Vagina (tissue), 2 donors: ENCODE measurements around the gene SLC16A10.

Source experiments
- CTCF ChIP-seq, 3 experiments: fragments of 450-650 bp in 2 of 3; fragments of 200-600 bp in 1 of 3; sonication (generic) in 1 of 3; IDR thresholded peaks; one replicate each; pipeline ENCODE4 v1.5.1; 2017 to 2019; ENCODE audit warnings: antibody characterized with exemption in 3 of 3, mild to moderate bottlenecking in 2 of 3, moderate library complexity in 2 of 3
- POLR2A ChIP-seq, 2 donors: fragments of 450-650 bp; IDR thresholded peaks; one replicate each; pipeline ENCODE4 v1.6.1; 2017; ENCODE audit warnings: antibody characterized with exemption in 2 of 2, mild to moderate bottlenecking in 2 of 2, moderate library complexity in 2 of 2

DNA sequence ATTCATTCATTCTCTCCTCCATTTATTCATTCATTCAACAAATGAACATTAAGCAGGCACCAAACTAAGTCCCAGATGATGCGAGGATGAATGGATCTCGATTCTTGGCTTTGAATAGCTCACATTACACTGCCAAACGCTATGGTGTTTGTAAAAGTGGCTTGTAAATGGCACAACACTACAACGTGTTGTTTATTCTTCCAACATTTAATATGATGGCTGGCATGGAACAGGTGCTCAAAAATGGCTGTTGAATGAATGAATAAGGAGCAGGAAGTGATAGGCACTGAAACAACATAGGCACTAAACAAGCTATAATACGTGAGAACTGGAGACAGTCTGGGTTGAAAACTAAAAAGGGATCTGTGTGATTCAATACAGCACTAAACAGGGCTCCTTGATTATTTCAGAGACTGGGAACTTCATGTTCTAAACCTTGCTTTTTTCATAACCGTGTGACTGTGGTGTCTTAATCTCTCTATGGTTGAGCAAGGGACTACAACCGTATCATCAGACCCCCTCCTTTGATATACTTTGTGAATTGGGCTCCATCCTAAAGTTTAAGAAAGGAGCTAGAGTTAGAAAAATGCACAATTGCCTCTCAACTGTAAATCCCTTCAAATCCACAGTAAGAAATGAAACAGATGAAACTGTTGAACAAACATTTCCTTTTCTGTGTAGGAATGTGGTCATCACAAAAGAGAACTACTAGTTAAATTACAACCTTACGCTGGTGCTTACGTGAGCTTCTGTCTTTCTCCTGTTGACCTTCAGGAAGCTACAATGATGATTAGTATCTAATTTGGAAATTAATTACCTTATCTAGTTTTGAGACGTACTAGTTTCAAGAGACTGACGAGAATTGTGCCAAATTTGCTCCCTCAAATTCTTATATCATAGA lies 16.9 kb upstream of the SLC16A10 start:
- TF ChIP-seq CTCF (IDR thresholded peaks at IDR 0.05) (no peak), POLR2A (IDR thresholded peaks at IDR 0.05) (no peak)
